HG02759 (cell line): Measurements from ENCODE around the gene SLC39A2.
"Not testable (repeated sequence)": the region's sequence is repeated elsewhere in the genome, so short reads cannot be mapped to it uniquely, and the experiment has no call there.

Experiments used
- ATAC-seq: cut with Tn5 transposase; IDR thresholded peaks from one replicate; pipeline ENCODE4 v1.9.1; 2021; ENCODE audit warnings: mild to moderate bottlenecking, moderate library complexity; ENCODE audit not compliant: unreplicated experiment

SLC39A2 gene

DNA sequence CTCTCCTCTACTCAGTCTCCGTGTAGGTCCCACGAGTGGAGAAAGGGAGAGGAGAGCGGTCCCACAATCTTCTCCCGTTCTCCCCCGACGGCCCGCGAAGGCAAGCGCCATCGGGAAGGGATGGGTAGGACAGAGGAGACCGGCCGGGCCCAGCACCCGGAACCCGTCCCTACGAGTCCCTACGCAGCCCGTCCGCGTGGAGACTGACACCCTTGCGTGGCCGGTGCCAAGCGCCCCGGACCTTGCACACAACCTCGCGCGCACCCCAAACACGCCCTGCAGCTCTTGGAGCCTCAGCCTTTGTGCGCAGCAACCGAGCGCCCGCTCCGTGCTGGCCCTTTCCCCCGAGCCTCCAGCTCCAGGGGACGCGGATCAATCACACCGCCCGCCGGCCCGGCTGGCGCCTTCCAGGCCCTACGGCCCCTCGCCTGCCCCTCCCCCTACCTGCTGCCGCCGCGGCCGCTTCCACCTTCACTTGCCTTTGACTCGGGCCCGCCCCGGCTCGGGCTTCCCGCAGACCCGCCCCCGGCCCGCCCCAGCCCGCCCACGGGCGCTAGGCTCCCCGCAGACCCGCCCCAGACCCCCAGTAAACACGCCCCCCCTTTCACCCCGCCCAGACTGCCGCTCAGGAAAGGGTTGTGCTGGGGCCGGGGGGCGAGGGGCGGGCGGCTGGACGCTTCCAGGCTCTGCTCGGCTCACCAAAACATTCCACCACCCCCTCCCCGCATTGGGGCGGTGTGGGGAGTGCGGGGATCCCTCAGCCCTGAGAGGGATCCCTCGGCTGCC, 25.7 kb downstream of the SLC39A2 start, which contains the start of gene NDRG2:
TSS of gene NDRG2 (minus strand) at position 477 of the 786 bp plus-strand sequence. CDS start 1,746 bp downstream, outside the sequence.
- peak; percentile 74 for ATAC-seq

DNA sequence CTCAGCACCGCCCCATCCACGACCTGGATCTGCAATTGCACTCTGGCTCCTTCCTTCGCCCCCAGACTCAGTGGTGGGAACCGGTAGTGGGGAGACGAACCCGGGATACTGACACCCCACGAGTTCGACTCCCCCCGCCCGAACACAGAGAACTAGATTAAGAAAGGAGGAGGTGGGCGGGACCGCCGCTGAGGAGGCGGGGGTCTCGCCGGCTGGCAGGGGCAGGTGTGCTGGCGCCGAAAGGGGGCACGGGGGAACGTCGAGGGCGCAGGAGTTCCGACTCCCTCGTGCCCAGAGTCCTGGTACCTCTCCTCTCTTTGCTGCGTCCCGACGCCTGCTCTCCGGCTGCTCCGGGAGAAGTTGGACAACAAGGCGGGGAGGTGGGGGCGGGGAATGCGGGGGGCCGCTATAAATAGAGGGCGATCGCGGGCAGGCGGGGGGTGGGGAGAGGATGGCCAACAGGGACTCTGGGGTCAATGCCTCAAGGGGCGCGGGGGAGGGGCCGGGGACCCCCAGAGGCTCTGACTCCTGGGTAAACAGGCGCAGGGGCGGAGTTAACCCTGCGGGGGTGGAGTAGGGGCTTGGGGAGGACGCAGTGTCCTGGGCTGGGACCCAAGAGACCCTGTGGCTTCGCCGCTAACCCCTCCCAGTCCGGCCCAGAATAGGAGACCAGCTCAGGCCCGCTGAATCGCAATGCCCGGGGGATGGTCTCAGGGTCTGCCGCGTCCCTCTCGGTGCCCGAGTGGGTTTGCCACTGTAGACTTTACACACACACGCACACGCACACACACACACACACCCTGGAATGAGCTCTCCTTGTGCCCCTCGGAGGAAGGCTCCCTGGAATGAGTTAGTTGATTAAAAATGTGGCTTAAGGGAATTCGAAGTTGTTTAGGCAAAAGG, 26.5 kb downstream of the SLC39A2 start:
- ATAC-seq: no peak

DNA sequence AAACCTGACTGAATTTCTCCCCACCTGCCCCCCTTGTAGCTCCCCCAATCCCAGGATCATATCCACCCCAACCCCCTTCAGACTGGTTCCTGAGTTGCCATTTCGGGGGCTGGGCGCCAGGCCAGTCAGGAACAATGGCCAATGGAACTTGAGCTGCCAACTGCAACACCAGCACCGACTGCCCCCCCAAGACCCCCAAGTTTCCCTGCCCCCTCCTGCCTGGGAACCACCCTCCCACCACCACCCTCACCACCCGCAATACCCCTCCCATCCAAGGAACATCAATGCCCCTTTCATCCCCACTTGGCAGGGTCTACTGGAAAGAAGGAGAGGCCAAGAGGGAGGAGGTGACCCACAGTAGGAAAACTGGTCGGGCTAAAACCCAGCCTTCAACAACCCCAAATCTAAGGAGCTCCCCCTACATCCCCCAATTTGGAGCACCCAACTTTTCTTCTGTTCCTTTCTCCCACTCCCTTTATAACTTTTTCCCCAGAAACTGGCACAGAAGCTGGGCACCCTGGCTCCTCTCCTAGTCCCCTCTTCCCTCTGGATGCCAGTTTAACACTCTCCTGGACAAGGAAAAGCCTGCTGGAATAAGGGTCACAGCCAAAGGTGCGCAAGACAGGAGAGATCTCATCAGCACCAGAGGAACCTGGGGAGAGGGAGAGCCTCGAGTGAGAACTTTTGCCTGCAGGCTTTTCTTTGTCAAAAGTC, 27.3 kb downstream of the SLC39A2 start:
- ATAC-seq: no peak

- no peak for ATAC-seq
Observed at GRCh38 chr14:21026988-21027315, 27.9 kb downstream of the SLC39A2 start.

DNA sequence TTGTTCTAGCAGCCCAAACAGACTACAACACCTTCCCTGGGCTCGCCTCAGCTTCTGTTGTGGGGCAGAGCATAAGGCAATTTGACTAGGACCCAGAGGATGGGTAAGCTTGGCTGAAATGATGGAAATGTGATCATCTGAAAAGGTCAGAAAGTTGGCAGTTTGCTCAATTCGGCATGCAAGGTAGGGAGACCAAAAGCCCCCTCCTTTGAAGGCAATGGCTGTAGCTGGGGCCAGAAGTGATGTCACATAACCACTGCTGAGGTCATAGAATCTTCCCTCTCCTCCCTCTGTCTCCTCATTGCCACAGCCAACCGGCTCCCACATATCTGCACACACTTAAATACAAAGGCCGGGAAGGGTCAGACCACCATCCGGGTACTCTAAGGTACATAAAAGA, 30.8 kb downstream of the SLC39A2 start, which contains the start of gene TPPP2:
TSS of gene TPPP2 (plus strand) at position 301 of the 400 bp plus-strand sequence. CDS start 365 bp downstream, outside the sequence.
- ATAC-seq: no peak

DNA sequence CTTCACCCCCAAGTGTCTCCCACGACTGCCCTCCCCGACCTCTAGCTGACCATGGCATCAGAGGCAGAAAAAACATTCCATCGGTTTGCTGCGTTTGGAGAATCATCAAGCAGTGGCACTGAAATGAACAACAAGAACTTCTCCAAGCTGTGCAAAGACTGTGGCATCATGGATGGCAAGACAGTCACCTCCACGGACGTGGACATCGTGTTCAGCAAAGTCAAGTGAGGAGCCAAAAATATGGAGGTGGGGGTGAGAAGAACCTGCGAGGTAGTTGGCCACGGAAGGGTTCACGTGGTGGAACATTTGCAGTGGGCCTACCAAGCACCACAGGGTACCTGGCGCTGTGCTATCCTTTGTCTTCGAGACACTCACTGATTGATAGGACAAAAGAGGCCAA, 31.4 kb downstream of the SLC39A2 start:
- no peak for ATAC-seq

GRCh38 chr14:21032326-21033132, 33.4 kb downstream of the SLC39A2 start:
- ATAC-seq: no peak

DNA sequence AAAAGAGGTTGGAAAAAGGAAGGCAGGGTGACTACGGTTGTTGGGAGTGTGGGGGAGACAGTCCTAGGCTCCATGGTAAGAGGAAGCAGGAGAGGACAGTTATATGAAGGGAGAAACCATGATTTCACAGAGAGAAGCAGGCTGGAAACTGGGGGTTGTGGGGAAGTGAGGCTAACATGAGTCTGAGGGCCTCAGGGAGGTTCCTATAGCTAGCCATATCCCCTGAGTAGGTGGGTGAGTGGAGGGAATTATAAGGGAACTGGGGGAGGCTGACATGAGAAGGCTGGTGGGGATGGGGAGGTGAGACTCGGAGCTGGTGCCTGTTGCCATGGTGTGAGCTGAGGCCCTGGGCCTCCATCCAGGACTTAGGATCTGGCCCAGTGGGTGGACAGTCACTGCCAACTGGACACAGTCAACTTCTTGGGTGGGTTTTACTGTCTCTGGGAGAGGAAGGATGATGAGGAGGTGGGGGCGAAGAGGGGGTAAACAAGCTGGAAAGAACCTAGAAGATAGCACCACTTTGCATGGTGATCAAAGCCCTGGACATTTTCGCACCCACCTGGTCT, 34.1 kb downstream of the SLC39A2 start:
- ATAC-seq: no peak

DNA sequence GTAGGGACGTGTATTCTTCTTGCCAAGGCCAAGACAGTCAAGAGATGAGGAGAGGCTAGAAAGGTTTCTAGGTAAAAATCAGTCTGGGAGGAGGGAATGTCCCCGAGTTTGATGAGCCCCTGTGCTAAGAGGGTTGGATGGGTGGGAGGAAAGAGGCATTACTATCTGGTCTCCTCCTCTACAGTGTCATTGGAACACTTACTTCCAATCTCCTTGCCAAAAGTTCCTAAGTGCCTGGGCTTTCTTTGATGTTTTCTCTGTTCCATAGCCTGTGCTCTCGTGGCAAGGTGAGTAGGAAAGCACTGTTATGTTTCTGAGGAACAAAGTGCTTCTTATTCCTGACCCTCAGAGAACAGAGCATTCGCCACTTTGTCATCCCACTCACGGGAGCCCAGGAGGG, 35.6 kb downstream of the SLC39A2 start, which contains the start of gene RNASE13:
TSS of gene RNASE13 (minus strand) at position 101 of the 400 bp plus-strand sequence. CDS start 519 bp downstream, outside the sequence.
- ATAC-seq: no peak

- no peak for ATAC-seq
Observed at GRCh38 chr14:21036751-21037150, 37.7 kb downstream of the SLC39A2 start.

GRCh38 chr14:21037156-21037555, 38.1 kb downstream of the SLC39A2 start:
- ATAC-seq: no peak

DNA sequence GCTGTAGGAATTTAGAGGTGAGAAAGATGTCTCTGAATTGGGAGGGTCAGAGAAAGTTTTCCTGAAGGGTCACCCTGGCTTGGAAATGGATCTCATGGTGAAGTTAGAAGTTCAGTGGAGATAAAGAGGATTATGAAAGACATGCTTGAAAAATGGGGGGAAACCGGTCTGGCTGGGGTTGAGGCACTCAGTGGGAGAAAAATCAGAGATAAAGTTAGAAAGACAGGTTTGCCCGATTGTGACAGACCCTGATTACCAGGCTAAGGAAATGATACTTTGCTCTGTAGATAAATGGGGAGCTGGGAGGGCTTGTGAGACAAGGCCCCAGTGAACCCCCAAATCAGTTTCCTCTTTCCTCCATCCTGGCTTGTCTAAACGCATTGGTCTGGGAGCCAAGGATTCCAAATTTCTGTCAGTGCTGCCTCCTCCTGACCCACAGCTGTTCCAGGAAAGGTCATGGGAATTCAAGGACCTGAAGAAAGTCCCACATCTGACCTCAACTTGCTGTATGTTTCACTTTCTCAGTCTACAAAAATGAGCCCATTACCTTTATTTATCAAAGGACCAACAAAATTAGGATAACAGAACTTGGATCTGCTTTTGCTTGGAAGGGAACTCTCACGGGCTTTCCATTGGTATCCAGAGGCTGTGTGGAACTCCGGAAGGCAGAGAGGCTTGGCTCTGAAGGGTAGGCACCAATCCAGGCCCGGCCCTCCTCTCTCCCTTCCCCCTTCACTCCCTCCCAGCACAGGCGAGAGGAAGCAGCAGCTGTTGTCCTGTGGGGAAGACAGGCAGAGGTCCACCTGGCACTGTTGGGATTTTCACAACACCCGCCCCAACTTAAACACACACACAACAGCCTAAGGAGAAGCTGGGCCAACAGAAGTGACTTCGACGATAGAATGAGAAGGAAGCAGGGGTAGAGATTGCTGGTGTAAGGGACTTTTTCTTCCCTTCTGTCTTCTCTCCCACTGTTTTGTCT, 39.6 kb downstream of the SLC39A2 start:
- ATAC-seq: no peak

DNA sequence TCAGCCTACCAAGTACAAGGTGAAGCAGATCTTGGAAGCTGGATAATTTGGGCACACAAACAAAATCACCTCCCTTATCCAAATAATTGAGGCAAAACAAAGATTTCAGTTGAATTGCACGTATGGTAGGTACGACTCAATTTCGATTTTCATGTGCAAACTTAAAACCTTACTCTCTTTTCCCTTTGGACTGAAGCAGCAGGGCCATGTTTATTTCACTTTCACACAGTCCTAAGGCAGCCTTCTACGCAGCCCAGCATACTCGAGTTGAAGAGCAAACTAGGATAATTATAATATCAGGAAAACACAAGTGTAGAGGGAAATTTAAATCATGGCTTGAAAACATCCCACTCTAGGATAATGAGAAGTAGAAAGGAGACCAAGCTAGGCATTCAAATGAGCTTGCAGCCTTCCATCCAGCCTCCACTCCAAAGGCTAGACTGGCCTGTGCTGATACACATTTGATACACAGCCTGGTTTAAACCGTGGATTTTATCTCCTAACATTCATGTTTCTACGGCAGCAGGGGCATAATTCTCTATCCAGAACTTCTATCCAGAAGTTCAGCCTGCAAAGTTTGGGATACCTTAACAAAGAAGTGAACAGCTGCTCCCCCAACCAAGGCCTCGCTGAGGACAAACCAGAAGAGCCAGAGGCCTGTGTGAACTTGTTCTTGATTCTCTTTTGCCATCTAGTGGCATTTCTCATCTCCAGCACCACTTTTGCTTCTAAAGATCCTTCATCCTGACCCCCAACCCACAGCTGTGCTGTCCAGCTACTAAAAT, 40.7 kb downstream of the SLC39A2 start:
- ATAC-seq: peak; percentile 55

DNA sequence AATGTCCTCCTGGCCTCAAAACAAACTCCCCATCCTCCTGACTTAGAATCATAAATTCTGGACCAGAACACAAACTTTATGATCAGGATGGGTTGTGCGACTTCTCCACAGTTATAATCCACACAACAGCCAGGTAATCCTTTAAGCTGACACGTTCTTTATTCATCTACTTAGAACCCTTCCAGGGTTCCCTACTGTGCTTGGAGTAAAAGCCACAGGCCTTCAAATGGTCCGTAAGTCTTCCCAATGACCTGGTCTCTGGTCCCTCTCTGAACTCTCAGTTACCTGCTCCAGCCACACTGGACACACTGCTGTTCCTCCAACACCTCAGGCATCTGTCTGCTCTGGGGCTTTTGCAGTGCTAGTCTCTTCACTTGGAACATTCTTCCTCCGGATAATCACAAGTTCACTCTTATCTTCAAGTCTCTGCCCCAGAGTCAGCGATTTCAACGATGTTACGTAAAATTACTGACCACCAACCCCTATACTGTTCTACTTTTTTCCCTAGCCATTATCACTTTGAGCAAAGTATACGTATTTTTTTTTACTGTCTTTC, 41.4 kb downstream of the SLC39A2 start:
- ATAC-seq: no peak

DNA sequence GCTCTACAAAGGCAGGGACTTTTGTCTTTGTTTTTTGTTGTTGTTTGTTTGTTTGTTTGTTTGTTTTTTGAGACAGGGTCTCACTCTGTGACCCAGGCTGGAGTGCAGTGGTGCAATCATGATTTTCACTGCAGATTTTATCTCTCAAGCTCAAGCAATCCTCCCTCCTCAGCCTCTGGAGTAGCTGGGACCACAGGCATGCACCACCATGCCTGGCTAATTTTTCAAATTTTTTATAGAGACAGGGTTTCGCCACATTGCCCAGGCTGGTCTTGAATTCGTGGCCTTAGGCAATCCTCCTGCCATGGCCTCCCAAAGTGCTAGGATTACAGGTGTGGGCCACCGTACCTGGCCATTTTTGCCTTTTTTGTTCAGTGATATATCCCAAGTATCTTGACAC, 41.8 kb downstream of the SLC39A2 start:
- not testable (repeated sequence) for ATAC-seq

DNA sequence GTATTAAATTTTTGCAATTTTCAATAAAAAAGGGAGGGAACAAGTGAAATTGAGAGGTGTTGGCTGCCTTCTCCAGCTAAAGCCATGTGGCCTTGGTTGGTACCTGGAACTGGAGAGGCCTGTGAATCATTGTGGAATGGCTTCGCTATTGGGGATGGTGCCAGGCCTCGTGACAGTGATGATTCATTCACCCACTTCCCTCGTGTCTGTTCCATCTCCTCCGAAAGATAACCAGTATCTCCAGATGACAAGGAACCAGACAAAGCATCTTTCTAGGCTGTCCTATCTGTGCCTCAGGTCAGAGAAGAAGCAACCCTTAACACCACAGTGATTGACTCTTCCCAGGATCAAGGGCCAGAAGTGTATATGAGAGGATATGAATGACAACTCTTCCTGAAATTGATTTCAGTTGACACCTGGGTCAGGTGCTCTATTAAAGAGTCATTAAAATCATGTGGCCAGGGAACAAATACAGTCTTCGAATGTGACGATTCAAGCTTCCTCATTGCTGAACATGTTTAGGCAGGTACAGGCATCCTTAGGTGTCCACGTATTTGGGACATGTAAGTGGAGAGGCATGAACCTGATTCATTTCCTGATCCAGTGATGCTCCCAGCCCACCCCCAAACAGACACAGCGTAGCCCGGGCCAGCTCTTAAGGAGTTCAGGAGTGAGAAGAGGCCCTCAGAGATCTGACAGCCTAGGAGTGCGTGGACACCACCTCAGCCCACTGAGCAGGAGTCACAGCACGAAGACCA, 42.8 kb downstream of the SLC39A2 start, which contains the start of gene RNASE7:
TSS of gene RNASE7 (plus strand) at position 687 of the 758 bp plus-strand sequence. CDS start 631 bp downstream, outside the sequence.
- no peak for ATAC-seq

DNA sequence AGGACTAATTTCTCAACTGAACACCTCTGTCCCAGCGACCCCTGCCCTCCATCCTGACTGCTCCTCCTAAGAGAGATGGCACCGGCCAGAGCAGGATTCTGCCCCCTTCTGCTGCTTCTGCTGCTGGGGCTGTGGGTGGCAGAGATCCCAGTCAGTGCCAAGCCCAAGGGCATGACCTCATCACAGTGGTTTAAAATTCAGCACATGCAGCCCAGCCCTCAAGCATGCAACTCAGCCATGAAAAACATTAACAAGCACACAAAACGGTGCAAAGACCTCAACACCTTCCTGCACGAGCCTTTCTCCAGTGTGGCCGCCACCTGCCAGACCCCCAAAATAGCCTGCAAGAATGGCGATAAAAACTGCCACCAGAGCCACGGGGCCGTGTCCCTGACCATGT, 43.8 kb downstream of the SLC39A2 start:
- ATAC-seq: no peak
